GM19455 (cell line): ENCODE data around the gene KIF6.
A peak's percentile ranks its signal among the peaks of the same experiment; 100 is the strongest.

Experiments
- ATAC-seq: cut with Tn5 transposase; IDR thresholded peaks from one replicate; pipeline ENCODE4 v1.9.1; 2021; ENCODE audit not compliant: unreplicated experiment

Gene KIF6

GRCh38 chr6:39388606-39389483 lies 336.4 kb downstream of the KIF6 start:
- ATAC-seq = no peak

DNA sequence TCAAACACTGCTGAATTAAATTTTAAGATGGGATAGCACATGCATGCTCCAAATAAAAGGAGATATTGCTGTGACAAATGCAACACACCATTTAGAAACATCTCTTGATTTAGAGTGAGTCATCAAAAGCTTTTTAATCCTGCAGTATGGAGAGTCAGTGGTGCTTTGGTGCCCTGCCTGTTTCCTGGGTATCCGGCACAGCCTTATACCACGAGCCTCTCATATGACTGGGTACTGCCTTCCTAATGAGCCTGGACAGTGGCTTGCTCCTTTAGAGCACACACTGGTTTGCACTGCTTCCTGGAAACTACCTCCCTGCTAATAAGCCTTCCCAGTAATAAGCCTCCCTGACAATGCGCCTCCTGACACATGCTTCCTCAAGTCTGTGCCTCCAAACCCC lies 337.4 kb downstream of the KIF6 start:
- no peak for ATAC-seq

GRCh38 chr6:39386487-39386886 lies 338.7 kb downstream of the KIF6 start:
- ATAC-seq = no peak

- ATAC-seq = no peak
Observed at GRCh38 chr6:39381550-39382140, 343.6 kb downstream of the KIF6 start.

- ATAC-seq = no peak
Observed at GRCh38 chr6:39380837-39381549, 344.2 kb downstream of the KIF6 start.

DNA sequence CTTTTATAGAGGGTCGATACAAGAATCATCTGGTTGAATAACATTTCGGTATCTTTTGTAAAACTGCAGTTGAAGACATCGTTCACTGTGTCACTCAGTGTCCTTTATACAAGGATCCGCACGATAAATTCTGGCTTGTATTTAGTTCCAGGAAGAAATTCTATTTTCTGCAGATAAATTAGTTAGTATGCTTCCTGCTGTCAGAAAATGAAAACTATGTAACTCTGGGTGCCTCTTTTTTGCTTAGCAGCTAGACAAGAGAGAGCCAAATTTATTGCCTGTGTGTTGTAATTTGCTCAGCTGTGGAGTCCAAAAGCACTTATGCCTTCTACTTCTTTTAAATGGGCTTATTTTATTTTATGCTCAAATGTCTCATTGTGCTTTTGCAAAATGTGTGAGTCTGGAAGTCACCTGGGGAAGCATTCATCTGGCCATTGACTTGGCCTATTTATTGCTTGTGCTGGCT lies 346.2 kb downstream of the KIF6 start:
- no peak for ATAC-seq

- no peak for ATAC-seq
Observed at GRCh38 chr6:39378175-39378959, 346.8 kb downstream of the KIF6 start.

DNA sequence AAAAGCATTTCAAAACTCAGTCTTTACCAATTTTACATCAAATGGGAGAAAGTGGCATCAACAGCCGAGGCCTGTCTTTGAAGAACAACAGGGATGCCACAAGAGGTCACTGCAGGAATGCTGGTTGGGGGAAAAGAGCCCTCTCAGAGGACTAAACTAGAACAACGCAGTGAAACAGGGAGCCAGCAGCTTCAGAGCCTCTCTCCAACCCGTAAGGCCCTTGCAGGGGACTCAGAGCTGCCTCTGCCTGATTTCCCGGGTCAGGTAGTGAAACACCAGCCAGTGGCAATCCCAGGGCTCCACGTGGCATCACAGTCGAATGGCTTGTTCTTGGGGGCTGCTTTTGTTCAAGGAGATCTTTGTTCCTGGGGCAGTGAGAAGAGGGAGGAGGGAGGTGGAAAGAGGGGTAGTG lies 347.7 kb downstream of the KIF6 start:
- no peak for ATAC-seq

- ATAC-seq = no peak
Observed at GRCh38 chr6:39375405-39375804, 349.8 kb downstream of the KIF6 start.

DNA sequence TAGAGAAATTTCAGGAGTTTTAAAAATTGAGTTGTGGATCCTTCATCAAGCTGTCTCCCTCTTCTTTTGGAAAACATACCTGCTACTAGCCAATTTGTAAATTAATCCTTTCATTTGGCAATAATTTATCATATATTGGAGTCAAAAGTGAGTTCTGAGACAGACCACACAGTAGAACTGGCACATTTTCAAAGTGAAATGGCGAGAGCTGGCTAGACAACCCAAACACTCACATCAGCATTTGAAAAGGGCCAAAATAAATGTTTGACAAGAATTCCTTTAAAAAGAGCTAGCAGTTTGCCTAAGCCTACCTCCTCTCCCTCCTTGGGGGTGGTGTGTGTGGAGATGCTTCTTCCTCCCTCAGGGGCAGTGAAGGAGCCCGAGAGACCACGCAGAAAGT lies 354.8 kb downstream of the KIF6 start:
- ATAC-seq = no peak

DNA sequence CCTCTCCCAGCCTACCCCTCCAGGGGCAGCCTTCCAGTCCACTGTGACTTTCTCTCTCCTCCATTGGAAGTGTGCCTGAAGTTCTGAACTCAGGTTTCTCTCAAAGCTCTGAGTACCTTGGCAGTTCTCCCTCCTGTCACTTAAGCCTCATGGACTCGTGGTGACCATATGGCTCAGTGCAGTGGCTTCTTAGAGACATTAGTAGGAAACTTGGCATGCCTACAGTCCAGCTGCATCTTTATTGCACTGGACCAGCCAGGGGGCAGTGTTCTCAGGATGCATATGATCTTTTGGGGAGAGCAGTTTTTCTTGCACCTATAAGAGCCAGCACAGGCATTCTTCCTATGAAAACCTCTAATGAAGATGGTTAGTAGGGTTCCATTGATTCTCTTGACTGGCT lies 355.2 kb downstream of the KIF6 start:
- ATAC-seq = no peak

- ATAC-seq = no peak
Observed at GRCh38 chr6:39367700-39368099, 357.5 kb downstream of the KIF6 start.

DNA sequence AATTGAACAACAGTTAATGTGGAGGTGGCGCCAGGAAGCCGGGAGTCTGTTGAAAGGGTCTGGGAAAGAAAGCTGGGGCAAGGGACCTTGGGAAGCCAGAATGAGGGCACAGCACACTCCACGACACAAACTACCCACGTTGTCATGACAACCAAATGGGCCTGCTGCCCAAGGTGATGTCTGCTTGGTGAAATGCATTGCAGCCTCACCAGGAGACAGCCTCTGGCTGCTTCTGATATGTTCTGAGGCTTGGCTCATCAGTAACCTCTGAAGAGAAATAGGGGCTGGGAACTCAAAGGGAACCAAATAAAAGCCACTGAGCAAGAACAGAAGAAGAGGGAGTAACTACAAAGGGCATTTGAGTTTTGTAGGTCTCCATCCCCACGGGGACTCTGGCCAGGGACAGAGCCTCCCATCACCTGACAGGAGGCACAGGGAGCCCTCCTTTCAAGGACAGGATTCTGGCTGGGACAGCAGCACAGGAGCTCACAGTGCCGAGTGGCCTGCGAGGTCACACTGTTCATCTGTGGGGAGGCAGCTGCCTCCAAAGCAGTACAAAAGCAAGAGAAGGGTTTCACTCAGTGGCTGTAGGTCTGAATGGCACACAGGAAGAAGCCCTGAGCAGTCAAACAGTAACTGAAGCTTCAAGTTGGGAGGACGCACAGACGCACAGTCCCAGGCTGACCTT lies 358.1 kb downstream of the KIF6 start:
- ATAC-seq = no peak

- no peak for ATAC-seq
Observed at GRCh38 chr6:39365281-39366074, 359.7 kb downstream of the KIF6 start.

DNA sequence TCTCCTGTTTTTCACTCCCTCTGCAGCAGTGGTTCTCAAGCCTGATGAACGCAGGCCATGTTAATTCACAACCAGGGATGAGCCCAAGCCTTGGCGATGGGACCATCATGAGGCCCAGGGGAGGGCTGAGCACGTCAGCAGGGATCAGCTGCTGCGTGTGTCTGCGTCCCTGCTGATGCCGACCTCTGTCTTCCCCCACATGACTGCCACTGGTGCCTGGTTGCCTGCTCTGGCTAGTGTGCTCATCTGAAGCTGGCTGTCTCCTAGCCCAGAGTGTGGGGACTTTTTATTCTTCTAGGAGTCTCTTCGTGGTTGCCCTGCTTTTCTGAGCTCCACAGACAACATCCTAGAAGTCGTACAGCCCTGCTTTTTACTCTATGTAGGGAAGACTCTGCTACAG lies 361.9 kb downstream of the KIF6 start:
- ATAC-seq = no peak

DNA sequence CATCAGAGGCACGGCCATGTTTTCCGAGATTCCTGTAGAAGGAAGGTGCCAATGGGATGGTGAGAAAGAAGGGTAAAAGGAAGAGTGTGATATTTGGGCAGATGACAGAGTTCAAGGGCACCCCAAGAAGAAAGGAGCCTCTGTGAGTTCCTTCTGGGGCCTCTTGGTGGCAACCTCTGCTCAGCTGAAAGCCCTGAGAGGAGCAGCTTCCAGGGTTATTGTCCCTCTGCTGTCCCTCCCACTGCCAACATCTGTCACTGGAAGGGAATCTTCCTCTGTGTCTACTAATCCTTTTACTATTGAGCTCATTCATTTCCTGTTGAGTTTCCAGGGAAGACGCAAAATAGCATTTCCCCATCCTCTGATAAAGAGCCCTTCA lies 362.7 kb downstream of the KIF6 start:
- ATAC-seq = no peak

- ATAC-seq = peak; percentile 88
Observed at GRCh38 chr6:39361657-39362486, 363.3 kb downstream of the KIF6 start.

DNA sequence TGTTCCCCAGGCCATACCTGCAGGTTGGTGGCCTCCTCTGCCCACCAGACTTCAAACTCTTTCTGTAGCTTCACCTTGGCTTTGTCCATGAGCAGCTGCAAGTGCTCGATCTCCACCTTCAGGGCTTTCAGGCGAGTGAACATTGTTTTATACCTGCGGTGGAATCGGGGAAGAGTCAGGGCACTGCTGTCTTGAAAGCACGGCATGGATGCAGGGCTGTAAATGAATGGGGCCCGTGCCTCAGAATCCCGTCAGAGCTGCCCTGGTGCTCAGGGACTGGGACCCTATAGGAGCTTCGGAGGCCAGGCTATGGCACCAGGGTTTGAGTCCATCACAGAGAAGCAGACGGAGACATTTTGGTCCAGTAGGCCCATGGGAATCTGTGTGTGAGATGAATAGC lies 364.8 kb downstream of the KIF6 start:
- ATAC-seq = no peak
